Endometrial microvascular endothelial cells (primary cell): ENCODE results near the gene CEP250. TPM values are rescaled to one million over a fixed set of nuclear protein-coding genes. Genes with fewer than 3 reads are reported as not detected.
"Not testable (repeated sequence)": the region's sequence is repeated elsewhere in the genome, so short reads cannot be mapped to it uniquely, and the experiment has no call there.

ENCODE experiments used
- in situ Hi-C: cut with HindIII; loops from 2 replicates; pipeline ENCODE4 v1.10.0; 2017; ENCODE audit warnings: low sequenced_read_pairs, low pct_unique_long_range_greater_than_20kb; ENCODE audit errors: inconsistent ontology term
- total RNA-seq: library from RNA; depleted of rRNA; stranded (reverse); fragments of >200 nt; gene quantifications from one replicate; pipeline ENCODE4 v1.2.3, GENCODE V29; 2015; ENCODE audit errors: inconsistent ontology term

CEP250 gene
- total RNA-seq, 1 donor from 2014 or later = 29.5 TPM

- in situ Hi-C loops = no loop called here
These were observed 55.7 kb downstream of the CEP250 start for GRCh38 chr20:35510951-35511735.

- in situ Hi-C loops = no loop called here
These were observed 56.5 kb downstream of the CEP250 start for GRCh38 chr20:35511814-35512420.

GRCh38 chr20:35514371-35514932 is 59.1 kb downstream of the CEP250 start:
- in situ Hi-C loops = no loop called here

- in situ Hi-C loops = no loop called here
These were observed 59.9 kb downstream of the CEP250 start for GRCh38 chr20:35515341-35515740.

- in situ Hi-C loops = no loop called here
These were observed 60.7 kb downstream of the CEP250 start for GRCh38 chr20:35515949-35516645.

GRCh38 chr20:35517125-35517524 is 61.7 kb downstream of the CEP250 start:
- in situ Hi-C loops = no loop called here

- in situ Hi-C loops = not testable (repeated sequence)
These were observed 62.4 kb downstream of the CEP250 start for GRCh38 chr20:35517767-35518166.

GRCh38 chr20:35518955-35519354 is 63.6 kb downstream of the CEP250 start:
- in situ Hi-C loops = no loop called here

- in situ Hi-C loops = no loop called here
These were observed 68.0 kb downstream of the CEP250 start for GRCh38 chr20:35523298-35523888.

GRCh38 chr20:35525639-35526038 is 70.2 kb downstream of the CEP250 start:
- in situ Hi-C loops = no loop called here

- in situ Hi-C loops = no loop called here
These were observed 71.8 kb downstream of the CEP250 start for GRCh38 chr20:35527122-35527769.

GRCh38 chr20:35529552-35529951 is 74.2 kb downstream of the CEP250 start, which contains the start of gene C20orf173:
Gene C20orf173 (minus strand): TSS chr20:35529652. CDS start chr20:35529373, 279 bp downstream.
- in situ Hi-C loops = no loop called here

GRCh38 chr20:35539756-35540212 is 84.4 kb downstream of the CEP250 start:
- in situ Hi-C loops = no loop called here

GRCh38 chr20:35541118-35541782 is 85.9 kb downstream of the CEP250 start:
- in situ Hi-C loops = no loop called here

- in situ Hi-C loops = no loop called here
These were observed 86.6 kb downstream of the CEP250 start, which contains the start of gene ERGIC3 for GRCh38 chr20:35541783-35542662. Gene ERGIC3 (plus strand): TSS chr20:35542078. CDS start chr20:35542098, 20 bp downstream.

GRCh38 chr20:35542990-35543389 is 87.6 kb downstream of the CEP250 start:
- in situ Hi-C loops = no loop called here

- in situ Hi-C loops = no loop called here
These were observed 89.0 kb downstream of the CEP250 start for GRCh38 chr20:35544436-35544835.
